ENCODE measurements around the gene DGKQ.

Gene DGKQ

DNA sequence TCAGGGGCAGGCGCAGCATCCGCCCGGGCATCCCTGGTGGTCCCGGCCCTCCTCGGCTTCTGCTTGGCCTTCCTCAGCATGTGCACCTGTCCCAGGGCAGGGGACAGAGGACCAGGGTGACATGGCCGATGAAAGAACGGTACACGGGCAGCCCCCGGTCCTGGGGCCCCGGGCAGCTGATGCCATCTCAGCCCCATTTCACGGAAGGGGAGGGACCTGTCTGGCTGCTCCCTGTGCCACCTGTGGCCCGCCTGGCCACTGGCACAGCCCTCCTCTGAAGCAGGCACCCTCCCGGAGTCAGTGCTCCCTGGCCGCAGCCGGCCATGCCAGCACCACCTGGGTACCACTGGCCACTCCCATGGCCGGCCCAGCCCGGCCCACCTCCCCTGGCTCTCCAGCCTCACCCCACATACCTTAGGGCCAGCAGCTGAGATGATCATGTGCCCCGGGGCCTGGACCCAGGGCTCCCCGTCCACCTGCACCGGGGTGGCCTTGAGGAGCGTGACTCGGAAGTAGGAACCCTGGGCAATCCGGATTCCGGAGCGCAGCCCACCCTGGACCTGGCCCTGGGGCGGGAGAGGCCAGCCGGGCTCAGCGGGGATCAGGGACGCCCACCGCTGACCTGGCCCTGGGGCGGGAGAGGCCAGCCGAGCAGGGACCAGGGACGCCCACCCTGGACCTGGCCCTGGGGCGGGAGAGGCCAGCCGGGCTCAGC lies 12.6 kb downstream of the DGKQ start:
- DNase-seq = no peak

DNA sequence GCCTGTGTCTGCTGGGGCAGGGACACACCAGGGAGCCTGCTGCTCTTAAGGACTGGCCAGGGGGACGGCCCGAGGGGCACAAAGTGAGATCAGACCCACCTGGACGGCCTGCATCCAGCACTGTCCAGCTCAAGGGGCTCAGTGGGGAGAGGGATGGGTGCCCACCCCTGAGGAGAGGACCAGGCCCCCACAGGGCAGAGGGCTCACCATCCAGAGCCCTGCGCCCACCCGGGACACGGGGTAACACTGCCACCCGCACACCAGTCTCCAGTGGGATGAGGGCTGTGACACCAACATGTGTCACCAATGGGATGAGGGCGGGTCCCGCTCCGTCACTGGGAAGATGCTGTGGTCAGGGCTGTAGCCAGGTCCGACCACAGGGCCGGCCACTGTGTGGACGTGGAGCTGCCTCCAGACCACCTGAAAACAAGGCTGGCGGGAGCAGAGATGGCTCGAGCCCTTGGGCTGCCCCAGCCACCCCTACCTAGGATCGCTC lies 13.2 kb downstream of the DGKQ start:
- DNase-seq = no peak

DNA sequence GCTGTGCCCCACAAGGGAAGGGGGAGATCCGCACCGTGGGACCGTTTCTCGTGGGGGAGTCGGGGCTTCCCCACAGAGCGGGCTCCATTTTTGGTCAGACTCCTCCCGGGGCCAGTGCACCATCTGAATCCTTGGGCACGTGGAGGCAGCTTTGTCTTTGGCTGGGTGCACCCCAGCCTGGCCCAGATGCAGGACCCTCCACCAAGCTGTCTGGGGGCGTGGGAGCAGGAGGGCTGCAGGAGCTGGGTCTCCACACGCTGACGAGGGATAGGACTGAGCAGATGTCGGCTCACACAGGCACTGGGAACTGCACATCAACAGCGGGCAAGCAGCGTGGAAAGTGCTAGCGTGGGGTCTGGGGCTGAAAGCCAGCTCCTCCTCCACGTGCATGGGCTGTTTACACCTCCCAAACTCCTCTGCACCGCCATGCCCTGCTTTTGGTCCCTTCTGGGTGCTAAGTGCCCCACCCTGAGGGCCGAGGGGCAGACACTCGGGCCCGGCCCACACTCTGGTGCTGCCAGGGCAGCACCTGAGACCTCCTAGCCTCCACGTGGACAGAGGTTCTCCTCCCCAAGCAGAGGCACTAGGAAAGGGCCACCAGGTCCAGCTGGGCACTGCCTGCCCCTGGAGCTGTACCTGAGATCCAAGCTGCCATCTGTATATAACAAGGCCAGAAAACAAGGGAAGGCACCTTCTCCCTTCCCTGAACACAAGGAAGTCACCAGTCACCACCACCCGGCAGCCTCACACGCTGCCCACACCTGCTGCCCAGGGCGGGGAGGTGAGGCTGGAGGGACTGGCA lies 13.8 kb downstream of the DGKQ start:
- DNase-seq = no peak

DNA sequence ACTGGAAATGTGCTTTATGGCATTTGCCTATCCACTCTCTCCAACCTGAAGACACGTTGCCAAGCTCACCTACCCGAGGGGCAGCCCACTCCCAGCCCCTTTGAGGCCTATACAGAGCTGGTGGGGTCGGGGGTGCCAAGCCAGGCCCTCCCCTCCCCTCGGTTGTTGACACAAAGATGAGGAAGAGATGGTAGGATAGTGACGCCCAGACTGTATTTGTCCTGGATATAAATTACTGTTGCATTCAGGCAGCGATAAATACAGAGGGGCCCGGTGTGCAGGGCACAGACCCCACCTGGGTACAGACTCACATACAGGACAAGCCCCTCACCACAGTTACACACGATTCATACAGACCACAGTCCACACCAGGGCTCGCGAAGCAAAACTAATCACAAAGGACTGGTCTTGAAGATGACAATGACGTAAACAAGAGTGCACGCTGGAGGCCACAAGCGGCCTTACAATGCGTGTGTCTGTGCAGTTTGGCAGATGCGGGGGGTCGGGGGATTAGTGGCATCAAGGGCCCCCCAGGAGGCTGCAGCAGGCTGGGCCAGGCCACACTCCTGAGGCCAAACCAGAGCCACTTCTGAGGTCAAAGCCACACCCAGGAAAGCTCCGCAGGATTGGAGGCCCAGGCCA lies 14.6 kb downstream of the DGKQ start:
- DNase-seq = no peak

DNA sequence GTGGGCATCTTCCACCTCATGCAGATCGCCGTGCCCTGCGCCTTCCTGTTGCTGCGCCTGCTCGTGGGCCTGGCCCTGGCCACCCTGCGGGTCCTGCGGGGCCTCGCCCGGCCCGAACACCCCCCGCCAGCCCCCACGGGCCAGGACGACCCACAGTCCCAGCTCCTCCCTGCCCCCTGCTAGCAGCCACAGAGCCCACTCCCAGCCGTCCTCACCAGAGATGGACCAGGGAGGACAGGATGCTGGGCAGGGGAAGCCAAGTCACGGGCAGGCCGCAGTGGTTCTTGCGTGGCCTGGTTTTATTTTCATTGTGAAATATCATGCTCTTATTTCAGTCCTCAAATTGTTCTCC lies 15.1 kb downstream of the DGKQ start:
- DNase-seq = no peak

DNA sequence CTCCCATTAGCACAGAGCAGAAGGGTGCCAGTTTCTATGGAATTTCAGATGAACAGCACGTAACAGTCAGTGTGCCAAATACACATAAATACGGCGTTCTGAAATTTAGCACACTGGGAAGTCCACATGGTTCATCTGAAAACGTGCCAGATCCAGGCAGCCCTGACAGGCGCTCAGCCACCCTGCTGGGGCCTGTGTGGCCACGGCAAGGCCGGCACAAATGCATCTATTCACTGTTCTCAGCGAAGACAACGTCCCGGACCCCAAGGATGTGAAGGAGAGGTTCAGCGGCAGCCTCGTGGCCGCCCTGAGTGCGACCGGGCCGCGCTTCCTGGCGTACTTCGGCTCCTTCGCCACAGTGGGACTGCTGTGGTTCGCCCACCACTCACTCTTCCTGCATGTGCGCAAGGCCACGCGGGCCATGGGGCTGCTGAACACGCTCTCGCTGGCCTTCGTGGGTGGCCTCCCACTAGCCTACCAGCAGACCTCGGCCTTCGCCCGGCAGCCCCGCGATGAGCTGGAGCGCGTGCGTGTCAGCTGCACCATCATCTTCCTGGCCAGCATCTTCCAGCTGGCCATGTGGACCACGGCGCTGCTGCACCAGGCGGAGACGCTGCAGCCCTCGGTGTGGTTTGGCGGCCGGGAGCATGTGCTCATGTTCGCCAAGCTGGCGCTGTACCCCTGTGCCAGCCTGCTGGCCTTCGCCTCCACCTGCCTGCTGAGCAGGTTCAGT lies 15.6 kb downstream of the DGKQ start:
- no peak for DNase-seq

DNA sequence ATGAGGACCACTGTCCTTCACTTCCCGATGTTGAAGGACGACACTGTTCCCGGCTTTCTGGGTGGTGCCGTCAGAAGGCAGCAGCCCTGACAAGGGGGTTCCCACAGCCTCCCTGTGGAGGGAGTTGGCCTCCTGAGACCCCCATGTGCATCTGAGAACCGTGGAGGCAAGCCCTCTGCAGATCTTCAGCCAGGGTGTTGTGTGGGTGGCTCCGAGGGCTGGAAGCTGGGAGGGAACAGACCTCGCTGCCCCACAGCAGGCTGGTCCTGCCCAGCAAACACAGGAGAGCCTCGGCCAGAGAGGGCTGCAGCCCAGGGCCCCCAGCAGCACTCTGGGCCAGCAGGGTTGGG lies 16.2 kb downstream of the DGKQ start:
- no peak for DNase-seq

DNA sequence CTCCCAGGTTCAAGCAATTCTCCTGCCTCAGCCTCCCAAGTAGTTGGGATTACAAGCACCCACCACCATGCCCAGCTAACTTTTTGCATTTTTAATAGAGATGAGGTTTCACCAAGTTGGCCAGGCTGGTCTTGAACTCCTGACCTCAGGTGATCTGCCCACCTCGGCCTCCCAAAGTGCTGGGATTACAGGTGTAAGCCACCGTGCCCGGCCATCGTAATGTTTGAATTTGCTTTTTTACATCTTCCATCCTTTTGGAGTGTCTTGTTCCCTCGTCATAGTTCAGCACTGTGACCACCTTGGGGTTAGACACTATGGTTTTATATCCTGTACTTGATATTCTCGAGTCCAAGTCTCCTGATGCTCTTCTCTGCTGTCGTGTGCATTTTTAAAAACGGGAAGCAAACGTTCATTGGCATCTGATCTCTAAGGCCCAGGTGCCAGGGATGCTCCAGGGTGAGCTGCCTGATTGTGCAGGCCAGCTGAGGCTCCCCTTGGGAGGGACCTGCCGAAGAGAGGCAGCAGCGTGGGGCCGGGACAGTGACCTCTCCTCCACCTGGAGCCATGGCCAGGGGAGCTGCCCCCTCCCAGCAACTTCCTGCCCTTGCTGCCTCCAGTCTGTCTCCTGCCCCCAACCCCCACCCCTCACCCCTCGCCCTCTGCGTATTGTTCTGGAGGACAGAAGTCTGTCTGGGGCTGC lies 16.7 kb downstream of the DGKQ start:
- no peak for DNase-seq

DNA sequence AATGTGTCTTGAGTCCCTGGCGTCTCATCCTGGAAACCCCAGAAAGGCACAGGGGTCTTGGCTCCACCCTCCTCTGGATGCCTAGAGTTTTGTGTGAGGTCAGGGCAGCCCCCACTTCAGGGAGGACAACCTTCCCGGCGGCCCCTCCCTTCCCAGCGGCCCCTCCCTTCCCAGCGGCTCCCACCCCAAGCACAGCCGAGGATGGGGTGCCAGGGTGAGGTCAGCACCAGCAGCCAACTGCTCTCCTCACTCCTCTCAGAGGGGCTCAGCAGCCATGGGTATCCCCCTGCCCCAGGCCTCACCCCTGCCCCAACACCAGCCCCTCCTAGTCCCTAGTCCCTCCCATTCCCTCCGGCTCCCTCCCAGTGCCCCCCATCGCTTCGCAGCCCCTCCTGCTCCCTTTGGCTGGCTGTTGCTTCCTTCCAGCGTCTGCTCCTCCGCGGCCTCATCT lies 17.4 kb downstream of the DGKQ start:
- DNase-seq = no peak

DNA sequence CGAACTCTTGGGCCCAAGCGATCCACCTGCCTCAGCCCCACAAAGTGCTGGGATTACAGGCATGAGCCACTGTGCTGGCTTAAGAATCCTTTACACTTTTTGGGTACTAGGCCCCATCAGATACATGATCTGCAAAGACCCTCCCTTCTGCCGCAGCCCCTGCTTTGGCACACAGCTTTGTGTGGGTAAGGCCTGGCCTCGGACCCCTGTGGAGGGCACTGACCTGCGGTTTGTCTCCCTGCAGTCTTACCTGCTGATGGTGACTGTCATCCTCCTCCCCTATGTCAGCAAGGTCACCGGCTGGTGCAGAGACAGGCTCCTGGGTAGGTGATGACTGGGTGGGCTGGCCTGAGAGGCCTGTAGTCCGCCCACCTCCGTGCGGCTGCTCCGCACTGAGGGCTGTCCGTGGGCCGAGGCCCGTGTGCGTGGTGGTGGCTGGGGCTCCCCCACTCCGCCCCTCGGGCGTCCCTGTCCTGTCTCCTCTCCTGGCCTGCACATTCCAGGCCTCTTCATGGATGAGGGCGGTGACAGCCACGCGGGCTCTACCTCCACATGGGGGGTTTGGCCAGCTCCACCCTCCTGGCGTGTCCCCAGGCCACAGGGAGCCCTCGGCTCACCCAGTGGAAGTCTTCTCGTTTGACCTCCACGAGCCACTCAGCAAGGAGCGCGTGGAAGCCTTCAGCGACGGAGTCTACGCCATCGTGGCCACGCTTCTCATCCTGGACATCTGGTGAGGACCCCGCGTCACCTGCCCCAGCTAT lies 18.0 kb downstream of the DGKQ start:
- DNase-seq = no peak

DNA sequence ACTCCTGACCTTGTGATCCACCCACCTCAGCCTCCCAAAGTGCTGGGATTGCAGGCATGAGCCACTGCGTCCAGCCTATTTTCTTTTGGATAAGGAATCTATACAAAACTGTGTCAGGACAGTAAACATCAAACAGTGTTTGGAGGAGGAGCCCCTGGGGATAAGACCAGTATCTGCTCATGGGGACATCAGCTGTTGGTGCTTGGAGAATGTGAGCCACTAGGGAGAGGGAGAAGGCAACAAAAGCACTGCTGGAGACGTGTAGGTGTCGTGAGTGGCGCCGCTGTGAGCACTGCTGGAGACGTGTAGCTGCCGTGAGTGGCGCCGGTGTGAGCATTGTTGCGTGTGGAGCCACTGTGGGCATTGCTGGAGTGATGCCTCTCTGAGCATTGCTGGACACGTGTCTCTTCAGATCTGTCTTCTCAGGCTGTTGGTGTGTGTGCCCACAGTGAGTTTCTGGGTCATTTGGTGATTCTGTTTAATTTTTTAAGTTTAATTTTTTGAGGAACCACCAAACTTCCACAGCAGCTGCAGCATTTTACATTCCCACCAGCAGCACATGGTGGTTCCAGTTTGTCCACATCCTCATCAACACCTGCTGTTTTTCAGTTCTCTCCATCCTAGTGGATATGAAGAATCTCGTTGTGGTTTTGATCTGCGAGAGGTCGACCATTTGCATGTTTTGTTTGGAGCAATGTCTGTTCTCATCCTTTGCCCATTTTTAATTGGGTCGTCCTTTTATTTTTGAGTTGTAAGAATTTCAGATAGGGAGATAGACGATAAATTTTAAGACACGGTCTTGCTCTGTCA lies 19.0 kb downstream of the DGKQ start:
- DNase-seq = no peak

DNA sequence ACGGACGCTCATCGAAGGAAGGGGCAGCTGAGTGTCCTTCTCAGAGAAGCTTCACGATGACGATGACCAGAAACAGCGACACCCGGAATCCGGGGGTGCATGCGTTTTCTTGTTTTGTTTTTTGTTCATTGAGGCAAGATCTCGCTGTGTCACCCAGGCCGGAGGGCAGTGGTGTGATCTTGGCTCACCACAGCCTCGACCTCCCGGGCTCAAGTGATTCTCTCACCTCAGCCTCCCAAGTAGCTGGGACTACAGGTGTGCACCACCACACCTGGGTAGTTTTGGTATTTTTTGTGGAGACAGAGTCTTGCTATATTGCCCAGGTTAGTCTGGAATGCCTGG lies 19.8 kb downstream of the DGKQ start:
- no peak for DNase-seq

DNA sequence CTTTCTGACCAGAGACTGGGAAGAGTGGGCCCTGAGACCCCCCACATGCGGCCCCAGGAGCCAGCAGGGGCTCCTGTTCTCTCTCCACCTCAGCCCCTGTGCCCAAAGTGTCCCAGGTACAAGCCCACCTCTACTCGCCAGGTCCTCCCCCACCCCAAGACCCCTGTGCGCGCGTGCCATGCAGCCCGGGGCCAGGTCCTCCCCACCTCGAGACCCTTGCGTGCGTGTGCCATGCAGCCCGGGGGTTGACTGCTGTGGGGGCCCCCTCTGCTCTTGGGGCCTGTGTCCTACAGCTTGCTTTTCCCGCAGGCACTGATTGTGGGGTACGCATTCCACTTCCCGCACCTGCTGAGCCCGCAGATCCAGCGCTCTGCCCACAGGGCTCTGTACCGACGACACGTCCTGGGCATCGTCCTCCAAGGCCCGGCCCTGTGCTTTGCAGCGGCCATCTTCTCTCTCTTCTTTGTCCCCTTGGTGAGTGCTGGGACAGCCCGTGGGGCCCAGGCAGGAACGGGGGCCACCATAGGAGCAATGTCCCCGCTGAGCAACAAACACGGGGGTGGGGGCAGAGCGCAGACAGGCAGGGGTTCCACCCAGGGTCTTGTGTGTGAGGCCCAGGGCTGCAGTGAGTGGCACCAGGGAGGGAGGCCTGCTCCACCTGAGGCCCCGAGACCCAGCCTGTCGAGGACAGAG lies 20.3 kb downstream of the DGKQ start:
- no peak for DNase-seq

DNA sequence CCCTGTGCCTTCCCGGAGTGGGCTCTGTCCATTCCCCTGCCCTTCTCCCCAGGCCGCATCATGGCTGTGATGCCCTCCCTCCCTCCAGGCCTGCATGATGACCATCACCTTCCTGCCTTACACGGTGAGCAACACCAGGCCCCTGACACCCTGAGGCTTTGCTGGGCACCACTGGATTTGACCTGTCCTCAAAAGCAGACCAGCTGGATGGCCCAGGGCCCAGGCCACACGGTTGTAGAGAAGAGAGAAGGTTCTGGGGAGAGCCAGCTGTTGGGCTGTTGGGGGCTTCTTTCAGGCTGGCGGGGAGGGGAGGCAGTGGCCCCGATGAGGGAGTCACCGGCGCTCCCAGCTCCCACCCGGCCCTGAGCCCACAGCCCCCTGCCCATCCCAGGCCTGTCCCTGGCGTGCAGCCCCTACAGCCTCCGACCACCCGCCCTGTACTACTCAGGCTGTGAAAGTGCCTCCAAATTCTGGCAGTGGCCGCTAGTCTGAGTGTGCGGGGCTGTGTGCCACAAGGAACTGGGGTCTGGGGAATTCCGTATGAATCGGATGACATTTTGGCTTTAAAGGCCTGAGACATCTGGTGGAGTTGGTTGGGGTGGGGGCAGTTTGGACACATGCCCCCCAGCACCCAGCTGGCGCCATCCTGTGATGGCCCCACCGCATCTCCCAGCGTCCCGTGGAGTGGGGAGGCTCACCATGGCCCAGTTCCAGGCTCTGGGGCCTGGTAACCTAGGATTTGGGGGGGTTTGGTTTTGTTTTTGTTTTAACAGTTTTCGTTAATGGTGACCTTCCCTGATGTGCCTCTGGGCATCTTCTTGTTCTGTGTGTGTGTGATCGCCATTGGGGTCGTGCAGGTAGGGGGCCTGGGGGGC lies 21.5 kb downstream of the DGKQ start:
- no peak for DNase-seq

DNA sequence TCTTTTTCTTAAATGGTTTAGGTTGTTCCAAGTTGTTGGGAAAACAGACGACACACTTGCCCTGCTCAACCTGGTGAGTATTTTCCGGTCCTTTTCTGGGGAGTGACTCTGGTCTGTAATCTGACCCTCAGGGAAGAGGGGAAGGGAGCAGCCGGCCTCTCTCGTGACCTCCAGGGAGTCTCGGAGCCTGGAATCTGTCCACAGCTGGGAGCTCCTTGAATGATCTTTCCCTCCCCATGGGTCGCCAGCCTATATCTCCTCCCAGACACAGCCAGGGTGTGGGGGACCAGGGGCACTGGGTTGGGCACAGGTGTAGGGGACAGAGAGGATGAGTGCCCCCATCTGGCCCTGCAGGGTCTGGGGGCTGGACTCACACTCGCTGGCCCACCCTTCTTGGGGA lies 22.2 kb downstream of the DGKQ start:
- DNase-seq = no peak

DNA sequence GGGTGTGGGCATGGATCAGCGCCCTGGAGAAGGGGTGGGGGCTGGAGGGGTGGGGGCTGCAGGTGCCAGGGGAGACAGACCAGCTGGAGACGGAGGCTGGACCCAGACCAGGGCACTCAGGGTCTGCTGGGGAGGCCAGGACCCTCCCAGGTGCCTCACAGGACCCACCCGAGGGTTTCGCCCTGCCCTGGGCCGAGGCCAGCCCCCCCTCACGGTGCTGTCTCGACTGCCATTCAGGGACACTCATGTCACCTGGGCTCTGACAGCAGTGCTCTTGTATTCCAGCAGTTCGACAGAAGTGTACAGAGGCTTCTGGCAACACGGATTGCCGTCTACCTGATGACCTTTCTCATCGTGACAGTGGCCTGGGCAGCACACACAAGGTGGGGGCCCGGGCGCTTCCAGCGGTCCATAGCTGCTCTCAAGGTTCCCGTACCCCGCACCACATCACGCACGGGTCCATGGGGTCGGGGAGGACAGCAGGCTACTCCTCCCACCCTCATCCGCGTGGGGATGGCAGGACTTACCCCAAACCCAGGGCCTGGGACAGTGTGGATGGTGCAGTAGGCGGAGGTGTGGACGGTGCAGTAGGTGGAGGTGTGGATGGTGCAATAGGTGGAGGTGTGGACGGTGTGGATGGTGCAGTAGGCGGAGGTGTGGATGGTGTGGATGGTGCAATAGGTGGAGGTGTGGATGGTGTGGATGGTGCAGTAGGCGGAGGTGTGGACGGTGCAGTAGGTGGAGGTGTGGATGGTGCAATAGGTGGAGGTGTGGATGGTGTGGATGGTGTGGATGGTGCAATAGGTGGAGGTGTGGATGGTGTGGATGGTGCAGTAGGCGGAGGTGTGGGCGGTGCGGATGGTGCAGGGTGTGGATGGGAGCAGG lies 23.0 kb downstream of the DGKQ start:
- DNase-seq = no peak

DNA sequence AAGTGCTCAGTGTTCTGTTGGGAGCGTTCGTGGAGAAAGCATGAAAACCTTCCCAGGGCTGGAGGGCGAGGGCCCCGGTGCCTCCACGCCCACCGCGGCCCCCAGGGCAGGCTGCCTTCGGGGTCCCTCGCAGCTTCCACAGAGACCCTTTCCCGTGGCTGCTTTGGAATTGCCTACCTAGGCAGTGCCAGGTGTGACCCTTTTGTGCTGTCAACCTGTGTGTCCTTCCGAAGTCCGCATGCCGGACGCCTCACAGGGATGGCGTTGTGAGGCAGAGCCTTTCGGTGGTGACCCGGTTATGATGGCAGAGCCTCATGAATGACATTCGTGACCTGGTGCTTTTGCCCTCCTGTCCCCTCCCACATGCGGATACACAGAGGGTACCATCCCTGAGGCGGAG lies 23.7 kb downstream of the DGKQ start:
- DNase-seq = no peak

DNA sequence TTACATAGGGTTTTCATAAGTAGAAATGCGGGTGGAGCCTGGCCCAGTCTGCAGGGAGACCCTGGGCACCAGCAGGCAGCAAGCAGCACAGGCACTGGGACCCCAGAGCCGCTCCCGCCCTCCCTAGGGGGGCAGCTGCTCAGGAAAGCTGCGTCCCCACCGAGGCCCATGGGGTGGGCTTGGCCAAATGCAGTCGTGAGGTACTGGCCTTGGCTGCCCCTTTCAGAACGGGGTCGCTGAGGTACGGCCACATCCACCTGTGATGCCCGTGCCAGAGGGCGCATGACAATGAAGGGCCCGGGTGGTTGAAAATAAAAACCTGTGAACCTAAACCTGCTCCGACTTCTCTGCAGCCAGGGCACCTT lies 24.5 kb downstream of the DGKQ start:
- DNase-seq = no peak

Data from activated gamma-delta T cell treated with Interleukin-2 at 50 U/mL for 16 hours (primary cell).